Measurements from ENCODE around the gene DCAF17.

- TF ChIP-seq CTCF (IDR thresholded peaks at IDR 0.05; ENCODE audit: low read depth, low read length, missing input control) (no peak), REST (IDR thresholded peaks at IDR 0.05) (no peak), MAX (IDR thresholded peaks at IDR 0.05) (no peak), RAD21 (IDR thresholded peaks at IDR 0.05) (no peak)
Measured at GRCh38 chr2:171386627-171387026, 47.4 kb upstream of the DCAF17 start.

Measured in liver (tissue), 3 donors.